NCI-H748 (cell line): ENCODE results near the gene KIR3DL2.
"Not testable (repeated sequence)": the region's sequence is repeated elsewhere in the genome, so short reads cannot be mapped to it uniquely, and the experiment has no call there.

Source experiments
- DNase-seq: peaks from one replicate; lab custom pipeline; 2025; ENCODE audit not compliant: unreplicated experiment; lab: John Stamatoyannopoulos, UW

KIR3DL2 gene

DNA sequence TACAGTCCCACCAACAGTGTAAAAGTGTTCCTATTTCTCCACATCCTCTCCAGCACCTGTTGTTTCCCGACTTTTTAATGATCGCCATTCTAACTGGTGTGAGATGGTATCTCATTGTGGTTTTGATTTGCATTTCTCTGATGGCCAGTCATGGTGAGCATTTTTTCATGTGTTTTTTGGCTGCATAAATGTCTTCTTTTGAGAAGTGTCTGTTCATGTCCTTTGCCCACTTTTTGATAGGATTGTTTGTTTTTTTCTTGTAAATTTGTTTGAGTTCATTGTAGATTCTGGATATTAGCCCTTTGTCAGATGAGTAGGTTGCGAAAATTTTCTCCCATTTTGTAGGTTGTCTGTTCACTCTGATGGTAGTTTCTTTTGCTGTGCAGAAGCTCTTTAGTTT, 13.2 kb downstream of the KIR3DL2 start:
- DNase-seq: not testable (repeated sequence)

DNA sequence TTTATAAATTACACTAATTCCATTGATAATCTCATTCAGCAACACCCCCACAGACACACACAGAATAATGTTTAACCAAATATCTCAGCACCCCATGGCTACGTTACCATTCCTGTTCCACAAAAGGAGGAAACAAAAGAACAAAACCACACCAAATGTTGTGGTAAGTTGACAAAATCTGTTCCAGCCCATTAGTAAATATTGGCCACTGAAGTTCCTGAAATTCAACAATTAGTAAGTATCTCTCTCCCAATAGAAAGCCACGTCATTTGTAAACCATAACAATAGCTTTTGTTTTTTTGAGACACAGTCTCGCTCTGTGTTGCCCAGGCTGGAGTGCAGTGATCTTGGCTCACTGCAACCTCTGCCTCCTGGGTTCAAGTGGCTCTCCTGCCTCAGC, 21.5 kb downstream of the KIR3DL2 start:
- no peak for DNase-seq

DNA sequence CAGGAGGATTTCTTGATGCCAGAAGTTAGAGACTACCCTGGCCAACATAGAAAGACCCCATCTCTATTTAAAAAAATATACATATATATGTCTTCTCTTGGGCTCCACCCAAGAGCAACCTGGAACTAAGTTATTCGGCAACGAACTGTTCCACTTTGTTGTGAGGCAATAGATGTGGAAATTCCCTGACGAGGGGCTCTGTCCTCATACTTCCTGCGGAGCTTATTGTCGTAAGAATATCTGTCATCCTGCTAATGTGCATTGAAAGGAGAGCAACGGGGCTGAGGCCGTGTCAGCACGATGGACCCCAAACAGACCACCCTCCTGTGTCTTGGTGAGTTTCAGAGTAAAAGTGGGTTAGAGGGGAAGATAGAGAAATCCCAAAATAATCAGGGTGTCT, 23.7 kb downstream of the KIR3DL2 start, which contains the start of gene FCAR:
Gene FCAR, plus strand, starts transcription at position 246 of the 400 bp plus-strand sequence. Its CDS starts 55 bp downstream, at position 301.
- no peak for DNase-seq

DNA sequence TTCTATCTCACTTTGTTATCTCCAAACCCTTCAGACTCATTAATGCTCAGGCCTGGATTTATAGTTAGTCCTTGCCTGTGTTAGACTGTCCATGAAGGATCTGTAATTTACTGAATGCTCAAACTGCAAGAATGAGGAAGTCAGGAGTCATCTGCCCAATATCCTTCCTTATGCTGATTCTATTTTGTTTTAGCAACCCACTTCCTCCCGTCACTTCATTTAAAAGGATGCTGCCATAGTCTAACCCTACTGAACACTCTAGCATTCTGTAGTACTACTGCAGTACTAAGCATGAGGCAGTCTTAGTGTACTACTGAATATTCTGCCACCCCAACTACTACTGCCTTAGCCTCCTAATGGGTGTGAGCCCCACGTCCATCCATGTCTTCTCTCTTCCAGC, 25.3 kb downstream of the KIR3DL2 start:
- no peak for DNase-seq

DNA sequence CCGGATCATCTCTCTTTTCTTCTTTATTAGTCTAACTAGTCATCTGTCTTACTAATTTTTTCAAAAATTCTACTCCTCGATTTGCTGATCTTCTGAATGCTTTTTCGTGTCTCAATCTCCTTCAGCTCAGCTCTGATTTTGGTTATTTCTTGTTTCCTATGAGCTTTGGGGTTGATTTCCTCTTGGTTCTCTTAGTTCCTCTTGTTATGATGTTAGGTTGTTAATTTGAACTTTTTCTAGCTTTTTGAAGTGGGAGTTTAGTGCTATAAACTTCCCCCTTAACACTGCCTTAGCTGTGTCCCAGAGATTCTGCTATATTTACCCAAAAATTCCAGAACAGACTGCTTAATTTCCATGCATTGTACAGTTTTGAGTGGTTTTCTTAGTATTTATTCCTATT, 27.2 kb downstream of the KIR3DL2 start:
- no peak for DNase-seq

DNA sequence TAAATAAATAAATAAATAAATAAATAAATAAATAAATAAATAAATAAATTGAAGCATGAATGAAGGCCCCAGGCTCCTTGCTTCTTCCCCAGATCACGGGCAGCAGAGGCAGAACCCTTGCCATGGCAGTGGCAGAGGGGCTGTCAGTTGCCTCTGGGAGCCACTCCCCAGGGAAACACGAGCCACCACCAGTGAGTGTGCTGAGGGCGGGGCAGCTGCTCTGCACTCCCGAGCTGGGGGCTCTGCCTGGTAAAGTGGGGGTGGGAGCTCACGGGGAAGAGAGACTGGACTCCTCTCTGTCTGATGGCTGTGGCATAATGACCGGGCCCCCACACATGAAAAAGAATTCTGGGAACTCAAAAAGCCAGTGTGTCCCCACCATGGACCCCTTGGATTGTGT, 31.6 kb downstream of the KIR3DL2 start:
- no peak for DNase-seq

DNA sequence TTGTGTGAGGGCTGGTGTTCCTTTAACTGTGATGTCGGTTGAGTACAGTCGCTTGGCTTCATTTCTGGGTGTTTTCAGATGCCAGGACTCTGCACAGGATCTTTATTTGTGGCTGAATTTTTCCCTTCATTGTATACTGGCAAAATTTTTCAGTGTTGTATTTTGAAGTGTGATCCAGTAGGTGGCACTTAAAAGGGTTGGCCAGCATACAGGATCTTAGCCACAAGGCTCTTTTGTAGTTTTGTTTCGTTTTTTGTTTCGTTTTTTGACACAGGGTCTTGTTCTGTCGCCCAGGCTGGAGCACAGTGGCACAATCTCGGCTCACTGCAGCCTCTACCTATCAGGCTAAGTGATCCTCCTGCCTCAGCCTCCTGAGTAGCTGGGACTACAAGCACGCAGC, 32.5 kb downstream of the KIR3DL2 start:
- no peak for DNase-seq

DNA sequence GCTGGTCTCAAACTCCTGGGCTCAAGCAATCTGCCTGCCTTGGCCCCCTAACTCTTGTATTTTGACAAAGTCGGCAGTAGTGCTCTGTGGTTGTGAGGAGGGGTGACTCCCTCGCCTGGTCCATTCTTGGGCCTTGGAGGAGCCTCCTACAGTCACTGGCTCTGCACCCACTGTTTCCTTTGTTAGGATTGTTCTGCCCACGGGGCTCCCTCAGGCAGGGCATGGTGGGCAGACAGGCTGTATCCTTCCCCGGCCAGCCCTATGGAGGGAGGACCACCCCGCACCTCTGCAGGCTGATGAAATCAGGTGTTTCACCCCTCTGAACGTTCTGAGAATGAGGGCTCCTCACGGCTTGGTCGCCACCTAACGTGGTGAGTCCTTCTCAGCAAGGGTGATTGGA, 33.0 kb downstream of the KIR3DL2 start:
- no peak for DNase-seq

DNA sequence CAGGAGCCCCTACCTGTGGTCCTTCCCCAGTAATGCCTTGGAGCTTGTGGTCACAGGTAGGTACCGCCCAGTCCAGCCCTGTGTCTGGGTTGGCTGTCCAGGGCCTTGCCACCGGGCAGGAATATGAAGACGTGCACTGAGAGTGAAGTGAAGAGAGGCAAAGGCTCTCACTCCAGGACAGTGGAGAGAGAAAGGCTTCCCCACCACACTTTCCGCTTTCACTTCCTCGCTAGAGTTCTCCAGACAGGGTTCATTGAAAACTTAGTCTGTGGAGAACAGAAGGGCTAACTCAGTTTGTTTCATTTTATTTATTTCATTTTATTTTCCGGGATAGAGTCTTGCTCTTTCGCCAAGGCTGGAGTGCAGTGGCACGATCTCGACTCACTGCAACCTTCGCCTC, 38.0 kb downstream of the KIR3DL2 start:
- no peak for DNase-seq

DNA sequence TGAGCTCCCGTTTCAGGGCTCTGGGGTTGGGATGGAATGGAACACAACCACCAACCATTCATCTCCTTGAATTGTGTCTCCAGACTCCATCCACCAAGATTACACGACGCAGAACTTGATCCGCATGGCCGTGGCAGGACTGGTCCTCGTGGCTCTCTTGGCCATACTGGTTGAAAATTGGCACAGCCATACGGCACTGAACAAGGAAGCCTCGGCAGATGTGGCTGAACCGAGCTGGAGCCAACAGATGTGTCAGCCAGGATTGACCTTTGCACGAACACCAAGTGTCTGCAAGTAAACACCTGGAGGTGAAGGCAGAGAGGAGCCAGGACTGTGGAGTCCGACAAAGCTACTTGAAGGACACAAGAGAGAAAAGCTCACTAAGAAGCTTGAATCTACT, 39.3 kb downstream of the KIR3DL2 start:
- DNase-seq: no peak

DNA sequence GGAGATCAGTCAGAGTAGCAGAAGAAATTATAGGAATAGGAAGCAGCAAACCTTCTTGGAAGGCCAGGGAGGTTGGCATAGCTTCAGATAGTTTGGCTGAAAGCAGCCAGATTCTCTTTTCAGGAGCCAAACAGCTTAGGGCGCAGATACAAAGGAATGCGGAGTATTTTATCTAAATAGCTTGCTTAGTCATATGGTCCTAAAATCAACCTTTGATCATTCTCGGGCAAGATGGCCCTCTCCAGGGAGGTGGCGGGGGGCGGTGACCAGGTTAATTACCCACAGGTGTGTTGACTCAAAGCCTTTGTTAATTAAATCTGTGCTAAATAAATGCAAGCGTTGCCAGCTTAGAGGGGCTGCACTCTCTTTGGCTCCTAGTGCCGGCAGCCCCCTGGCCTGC, 43.2 kb downstream of the KIR3DL2 start:
- no peak for DNase-seq

DNA sequence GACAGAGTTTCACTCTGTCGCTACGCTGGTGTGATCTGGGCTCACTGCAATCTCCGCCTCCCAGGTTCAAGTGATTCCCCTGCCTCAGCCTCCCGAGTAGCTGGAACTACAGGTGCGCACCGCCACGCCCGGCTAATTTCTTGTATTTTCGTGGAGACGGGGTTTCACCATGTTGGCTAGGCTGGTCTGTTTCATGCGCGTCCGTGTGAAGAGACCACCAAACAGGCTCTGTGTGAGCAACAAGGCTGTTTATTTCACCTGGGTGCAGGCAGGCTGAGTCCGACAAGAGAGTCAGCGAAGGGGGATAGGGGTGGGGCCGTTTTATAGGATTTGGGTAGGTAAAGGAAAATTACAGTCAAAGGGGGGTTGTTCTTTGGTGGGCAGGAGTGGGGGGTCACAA, 43.9 kb downstream of the KIR3DL2 start:
- not testable (repeated sequence) for DNase-seq

DNA sequence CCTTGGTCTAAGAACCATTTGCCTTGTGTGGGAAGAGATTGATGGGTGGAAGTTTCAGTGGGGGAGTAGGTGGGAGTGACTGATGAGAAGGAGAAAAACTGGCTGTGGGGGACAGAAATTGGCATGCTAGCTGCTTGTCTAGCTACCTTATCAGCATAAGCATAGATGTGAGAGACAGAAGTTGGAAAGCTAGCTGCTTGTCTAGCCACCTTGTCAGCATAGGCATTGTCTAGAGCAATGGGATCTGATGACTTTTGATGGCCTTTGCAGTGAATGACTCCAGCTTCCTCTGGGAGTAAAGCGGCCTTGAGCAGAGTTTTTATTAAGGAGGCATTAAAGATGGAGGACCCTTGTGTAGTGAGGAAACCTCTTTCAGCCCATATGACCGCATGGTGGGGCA, 45.8 kb downstream of the KIR3DL2 start:
- DNase-seq: no peak

DNA sequence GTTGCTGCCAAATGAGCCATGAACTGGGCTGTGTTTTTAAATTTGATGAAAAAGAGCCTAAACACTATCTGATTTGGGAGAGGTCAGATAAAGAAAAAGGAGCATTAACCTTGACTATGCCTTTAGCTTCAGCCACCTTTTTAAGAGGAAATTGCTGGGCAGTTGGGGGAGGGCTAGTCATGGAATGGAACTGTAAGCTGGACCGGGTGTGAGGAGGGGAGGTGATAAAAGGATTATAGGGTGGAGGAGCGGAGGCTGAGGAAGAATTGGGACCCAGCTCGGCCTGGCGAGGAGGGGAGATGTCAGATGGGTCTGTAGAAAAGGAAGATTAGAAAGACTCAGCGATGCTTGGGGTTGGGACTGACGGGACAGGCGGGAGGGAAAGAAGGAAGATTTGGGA, 48.4 kb downstream of the KIR3DL2 start:
- DNase-seq: not testable (repeated sequence)

DNA sequence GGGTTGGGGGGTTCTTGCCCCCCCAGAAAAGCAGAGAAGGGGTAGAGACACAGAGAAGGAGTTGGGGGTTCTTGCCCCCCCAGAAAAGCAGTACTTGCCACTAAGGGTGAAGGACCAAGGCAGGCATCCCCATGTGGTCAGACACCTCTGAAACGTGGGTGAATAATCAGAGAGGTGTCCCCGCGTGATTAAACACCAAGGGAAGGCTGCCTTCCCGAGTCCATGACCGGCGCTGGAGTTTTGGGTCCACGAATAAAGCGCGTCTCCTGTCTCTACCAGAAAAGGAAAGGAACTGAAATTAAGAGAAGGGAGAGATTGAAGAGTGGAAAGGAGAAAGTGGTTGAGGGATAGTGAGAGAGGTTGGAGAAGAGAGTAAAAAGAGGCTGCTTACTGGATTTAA, 49.4 kb downstream of the KIR3DL2 start:
- DNase-seq: not testable (repeated sequence)

DNA sequence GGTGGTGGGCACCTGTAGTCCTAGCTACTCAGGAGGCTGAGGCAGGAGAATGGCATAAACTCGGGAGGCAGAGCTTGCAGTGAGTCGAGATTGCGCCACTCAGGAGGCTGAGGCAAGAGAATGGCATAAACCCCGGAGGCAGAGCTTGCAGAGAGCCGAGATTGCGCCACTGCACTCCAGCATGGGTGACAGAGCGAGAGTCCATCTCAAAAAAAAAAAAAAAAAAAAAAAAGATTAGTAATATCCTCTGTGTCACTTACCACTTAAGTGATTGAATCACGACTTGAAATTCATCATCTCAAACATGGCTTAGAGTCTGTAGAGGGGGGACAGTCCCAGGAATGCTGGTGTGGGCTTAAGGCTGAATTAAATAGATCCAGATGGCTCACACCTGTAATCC, 50.9 kb downstream of the KIR3DL2 start:
- not testable (repeated sequence) for DNase-seq

DNA sequence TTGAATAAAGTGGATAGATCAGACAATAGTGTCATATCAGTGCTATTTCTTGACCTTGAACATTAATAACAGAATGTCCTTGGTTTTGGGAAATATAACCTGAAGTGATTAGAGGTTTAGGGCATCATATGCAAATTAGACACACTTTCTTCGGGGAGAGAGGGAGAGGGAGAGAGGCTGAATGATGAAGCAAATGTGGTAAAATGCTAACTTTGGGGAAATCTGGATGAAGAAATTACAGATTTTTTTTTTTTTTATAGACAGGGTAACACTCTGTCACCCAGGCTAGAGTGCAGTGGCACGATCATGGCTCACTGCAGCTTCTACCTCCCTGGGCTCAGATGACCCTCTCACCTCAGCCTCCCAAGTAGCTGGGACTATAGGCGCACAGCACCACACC, 51.8 kb downstream of the KIR3DL2 start:
- no peak for DNase-seq

DNA sequence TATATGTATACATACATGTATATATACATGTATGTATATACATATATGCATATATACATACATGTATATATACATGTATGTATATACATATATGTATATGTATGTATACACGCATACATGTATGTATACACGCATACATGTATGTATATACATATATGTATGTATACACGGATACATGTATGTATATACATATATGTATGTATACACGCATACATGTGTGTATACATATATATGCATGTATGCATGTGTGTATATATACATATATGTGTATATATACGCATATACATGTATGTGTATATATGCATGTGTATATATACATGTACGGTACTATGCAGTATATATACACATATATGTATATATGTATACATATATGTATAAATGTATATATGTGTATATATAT, 53.1 kb downstream of the KIR3DL2 start:
- no peak for DNase-seq

DNA sequence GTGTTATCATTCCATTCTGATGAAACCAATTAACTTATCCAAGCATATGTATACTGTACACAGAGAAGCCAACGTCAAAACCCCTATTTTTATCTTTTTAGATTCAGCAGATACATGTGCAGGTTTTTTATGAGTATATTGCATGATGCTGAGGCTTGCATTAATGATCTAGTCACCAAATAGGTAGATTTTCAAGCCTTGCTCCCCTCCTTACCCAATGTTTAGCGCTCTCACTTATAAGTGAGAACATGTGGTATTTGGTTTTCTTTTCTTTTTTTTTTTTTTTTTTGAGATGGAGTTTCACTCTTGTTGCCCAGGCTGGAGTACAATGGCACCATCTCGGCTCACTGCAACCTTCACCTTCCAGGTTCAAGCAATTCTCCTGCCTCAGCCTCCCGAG, 54.0 kb downstream of the KIR3DL2 start:
- not testable (repeated sequence) for DNase-seq

DNA sequence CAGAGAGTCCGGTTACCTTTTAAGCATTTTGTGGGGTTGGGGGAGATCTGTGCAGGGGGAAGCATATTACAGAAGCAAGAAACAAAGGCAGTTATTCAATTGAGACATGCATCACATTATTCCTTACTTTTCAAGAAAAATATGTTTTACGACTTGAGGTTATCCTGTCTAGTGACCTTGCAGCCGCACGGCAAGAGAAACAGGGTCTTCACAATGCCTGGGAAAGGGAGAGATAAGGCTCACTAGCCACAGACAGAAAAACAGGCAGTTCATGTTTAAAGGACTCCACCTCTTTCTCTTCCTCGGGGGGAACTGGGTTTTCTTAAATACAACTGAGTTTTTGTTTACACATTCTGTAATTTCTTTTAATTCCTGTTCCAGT, 55.2 kb downstream of the KIR3DL2 start:
- DNase-seq: no peak

DNA sequence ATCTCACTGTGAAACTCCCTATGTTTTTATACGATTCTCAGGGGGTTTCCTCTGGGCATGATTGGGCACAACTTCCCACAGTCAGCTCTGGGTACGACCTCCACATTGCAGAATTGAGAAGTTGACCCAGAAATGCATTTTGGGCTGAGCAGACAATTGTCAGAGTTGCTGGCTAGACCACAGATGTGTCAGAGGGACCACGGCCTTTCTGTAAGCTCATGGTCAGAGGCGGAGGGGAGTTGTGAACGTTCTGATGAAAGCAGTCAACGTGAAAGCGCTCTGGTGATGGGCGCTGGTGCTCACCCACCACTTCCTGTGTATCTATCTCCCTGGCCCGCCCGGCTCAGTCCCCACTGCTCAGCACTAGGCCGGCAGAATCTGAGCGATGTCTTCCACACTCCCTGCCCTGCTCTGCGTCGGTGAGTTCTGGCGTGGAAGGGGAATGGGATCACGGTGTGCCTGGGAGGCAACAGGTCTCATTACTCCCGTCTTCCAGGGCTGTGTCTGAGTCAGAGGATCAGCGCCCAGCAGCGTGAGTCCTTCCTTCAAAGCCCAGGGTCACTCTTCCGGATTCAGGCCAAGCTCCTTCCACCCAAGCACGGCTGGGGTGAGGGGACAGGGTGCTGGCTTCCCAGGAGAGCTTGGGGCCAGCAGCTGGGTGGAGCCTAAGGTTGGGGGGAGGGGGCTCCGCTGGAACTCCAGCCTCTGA, 55.7 kb downstream of the KIR3DL2 start, which contains the start of gene NCR1:
Gene NCR1, plus strand, starts transcription at position 346 of the 709 bp plus-strand sequence. Its CDS starts 40 bp downstream, at position 386.
- no peak for DNase-seq

DNA sequence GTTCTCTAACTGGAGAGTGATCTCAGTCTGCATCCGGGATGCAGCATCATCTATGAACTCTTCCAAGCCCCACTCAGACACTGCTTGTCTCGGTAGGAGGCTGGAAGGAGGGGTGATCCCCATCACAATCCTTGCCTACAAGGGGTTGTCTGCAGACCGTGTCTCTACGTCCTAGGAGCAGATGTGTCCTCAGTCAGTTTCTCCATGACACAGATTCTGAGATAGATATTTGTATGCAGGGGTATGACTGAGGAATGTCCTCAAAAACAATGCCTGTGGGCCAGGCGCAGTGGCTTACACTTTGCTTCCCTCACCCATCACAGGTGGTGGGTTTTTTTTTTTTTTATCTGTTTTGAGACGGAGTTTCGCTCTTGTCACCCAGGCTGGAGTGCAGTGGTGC, 56.6 kb downstream of the KIR3DL2 start:
- DNase-seq: no peak

DNA sequence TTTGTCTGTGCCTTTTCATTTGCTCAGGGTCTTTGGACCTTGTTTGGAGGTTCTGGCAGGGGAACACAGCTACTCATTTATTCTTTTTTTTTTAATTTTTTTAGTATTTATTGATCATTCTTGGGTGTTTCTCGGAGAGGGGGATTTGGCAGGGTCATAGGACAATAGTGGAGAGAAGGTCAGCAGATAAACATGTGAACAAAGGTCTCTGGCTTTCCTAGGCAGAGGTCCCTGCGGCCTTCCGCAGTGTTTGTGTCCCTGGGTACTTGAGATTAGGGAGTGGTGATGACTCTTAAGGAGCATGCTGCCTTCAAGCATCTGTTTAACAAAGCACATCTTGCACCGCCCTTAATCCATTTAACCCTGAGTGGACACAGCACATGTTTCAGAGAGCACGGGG, 57.7 kb downstream of the KIR3DL2 start:
- DNase-seq: not testable (repeated sequence)
